Suppressor macrophage (primary cell): ENCODE measurements around the gene KRT32.
A peak's percentile ranks its signal among the peaks of the same experiment; 100 is the strongest.
"Not testable (repeated sequence)": the region's sequence is repeated elsewhere in the genome, so short reads cannot be mapped to it uniquely, and the experiment has no call there.

Experiments used
- DNase-seq, 4 experiments: peaks; one replicate each; pipeline ENCODE4 v3.0.0-alpha.2; 2020 to 2022

KRT32 gene

DNA sequence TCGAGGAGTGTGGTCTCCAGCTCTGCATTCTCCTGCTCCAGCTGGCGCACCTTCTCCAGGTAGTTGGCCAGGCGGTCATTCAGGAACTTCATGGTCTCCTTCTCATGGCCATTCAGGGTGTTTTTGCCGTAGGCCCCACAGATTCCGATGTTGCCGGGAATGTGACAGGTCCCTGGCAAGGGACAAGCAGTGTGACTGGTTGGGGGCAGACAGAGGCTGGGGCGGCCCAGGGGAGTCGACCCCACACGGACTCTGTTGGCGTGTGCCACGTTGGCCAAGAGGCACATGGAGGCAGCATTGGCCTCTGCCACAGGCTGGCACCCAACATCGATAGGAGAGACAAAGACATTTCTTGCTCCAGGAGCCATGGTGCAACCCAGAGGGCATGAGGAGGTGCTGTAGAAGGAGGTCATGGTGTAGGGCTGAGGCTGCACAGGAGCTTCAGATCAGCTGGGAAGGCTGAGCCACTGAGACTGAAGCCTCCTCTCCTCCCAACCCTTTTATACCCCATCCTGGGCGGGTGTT is 43.0 kb downstream of the KRT32 start, which contains the start of gene KRT37:
KRT37 (minus strand) TSS at position 475 of the 525 bp plus-strand sequence; CDS start at position 413, 62 bp downstream.
- DNase-seq, result no peak

- not testable (repeated sequence) for DNase-seq
These were observed 44.6 kb downstream of the KRT32 start for GRCh38 chr17:41422586-41422985.

DNA sequence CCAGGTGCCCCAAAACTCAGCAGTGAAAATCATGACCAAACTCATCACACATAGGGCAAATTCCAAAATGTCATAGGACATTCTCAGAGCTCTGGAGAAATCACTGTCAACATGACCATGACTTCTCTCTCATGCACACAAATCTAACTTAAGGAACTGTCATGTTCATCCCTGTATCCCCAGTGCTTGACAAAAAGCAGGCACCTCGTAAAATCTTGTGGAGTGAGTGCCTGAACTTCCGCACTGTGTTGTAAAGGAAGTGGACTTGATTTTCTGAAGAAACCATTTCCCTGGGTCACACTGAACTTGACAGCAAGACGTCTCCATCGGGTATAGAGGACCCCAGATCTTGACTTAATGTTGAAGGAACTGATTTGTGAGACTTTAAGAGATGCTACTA is 45.6 kb downstream of the KRT32 start:
- DNase-seq, result no peak

DNA sequence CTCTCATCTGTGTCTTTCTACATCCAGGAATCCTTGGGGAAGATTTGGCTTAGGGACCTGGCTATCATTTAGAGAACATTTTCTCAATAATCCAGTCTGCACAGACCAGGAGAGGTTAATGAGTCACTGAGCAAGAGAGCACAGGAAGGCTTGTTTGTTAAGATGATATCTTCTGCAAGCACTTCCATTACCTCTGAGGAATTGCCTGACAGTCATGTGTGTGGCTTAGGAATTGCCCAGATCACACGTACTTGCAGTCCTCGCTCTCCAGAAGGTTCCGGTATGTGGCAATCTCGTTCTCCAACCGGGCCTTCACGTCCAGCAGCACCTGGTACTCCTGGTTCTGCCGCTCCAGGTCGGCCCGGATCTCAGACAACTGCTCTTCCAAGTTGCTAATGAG is 46.1 kb downstream of the KRT32 start:
- no peak for DNase-seq

GRCh38 chr17:41420134-41420533 is 47.1 kb downstream of the KRT32 start:
- DNase-seq, result no peak

DNA sequence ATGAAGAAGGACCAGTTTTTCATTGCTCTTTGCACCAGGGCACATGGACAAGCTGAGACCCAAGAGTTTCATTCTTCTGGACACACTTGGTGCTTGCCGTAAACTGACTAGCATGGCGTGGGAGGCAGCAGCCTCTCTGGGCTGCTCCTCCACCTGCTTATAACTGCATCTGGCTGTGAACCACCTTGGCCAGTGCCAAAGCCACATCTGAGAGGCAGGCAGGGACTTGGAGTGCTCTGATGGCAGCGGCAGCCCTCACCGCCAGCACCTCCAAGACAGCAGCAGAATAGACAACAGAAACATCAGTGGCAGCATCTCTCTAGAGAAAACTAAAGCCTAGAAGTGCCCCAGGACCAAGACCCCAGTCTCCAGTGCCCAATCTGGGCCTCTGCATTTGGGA is 47.5 kb downstream of the KRT32 start:
- no peak for DNase-seq

GRCh38 chr17:41418116-41418860 is 48.9 kb downstream of the KRT32 start:
- DNase-seq, result no peak

DNA sequence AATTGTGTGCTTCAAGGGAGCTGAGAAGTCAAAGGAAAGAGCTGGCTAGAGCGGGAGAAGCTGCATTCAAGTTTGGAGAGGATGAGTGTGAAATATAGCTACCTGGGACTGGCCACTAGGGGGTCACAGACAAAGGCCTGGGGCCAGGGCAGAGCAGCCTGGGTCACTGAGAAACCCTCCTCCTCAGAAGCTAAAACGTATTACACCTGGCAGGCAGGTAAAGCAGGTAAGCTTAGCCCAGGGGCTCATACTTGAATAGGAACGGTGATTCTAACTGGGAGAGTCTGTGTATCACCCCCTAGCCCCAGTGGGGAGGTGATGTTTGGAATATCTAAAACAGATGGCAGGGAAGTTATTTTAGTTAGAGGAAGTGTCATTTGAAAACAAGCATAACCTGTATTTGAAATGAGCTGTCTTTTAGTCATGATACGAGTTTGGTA is 49.6 kb downstream of the KRT32 start:
- peak in 2 of 4 experiments; percentile 13 to 24 for DNase-seq

- no peak for DNase-seq
These were observed 50.1 kb downstream of the KRT32 start for GRCh38 chr17:41417127-41417526.

- no peak for DNase-seq
These were observed 50.7 kb downstream of the KRT32 start for GRCh38 chr17:41416479-41416878.

DNA sequence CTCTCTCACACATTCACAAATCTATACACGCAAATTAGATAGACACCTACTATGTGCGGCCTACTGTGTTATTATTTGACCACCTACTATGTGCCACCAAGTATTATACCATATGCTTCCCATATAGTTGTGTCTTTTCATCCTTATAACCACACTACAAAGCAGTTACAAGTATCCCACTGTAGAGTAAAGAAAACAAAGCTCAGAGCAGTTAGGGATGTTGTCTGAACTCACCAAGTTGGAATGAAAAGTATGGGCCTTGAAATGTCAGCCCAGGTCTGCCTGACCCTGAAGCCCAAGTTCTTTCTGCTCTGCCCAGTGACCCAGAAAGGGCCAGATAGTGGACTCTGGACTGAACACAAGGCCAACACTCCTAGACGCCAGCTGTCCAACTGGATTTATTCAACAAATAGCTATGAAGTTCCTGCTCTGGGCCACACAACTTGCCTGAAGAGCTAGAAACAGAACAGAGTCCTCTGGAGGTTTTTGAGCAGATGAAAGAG is 51.3 kb downstream of the KRT32 start:
- no peak for DNase-seq

DNA sequence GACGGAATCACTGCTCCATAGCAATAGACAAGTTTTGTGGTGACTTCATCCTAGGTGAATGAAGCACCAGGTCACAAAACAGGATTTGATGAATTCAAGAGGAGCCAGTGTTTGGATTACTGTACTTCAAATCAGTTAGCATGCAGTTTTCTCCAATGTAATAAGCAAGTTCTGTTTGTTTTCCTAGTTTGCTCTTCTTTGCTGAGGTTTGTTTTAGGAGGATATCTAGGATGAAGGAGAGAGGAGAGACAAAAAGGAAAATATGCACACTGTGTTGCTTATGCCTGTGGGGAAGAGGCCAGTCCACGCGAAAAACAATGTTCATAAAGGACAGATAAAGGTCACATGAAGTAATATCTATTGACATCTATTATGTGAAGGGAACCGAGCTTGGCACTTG is 51.8 kb downstream of the KRT32 start:
- no peak for DNase-seq

DNA sequence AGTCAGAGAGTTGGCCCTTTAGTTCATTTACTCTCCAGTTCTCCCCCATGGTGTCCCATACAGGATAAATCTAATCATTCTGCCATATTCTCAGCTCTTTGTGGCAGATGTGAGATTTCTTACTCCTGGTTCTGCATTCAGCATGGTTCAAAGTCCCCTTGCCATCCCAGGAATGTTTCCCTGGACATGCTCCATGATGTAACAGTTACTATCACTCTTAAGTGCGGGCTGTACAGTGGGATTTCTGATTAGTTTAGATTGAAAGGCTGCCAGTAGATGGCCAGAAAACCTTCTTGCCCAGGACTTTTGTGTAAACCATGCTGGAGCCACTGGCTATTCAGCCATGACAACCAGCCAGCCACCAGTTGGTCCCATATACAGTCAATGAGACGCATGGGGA is 53.2 kb downstream of the KRT32 start:
- DNase-seq, result no peak

- DNase-seq, result no peak
These were observed 53.7 kb downstream of the KRT32 start for GRCh38 chr17:41413353-41413957.

DNA sequence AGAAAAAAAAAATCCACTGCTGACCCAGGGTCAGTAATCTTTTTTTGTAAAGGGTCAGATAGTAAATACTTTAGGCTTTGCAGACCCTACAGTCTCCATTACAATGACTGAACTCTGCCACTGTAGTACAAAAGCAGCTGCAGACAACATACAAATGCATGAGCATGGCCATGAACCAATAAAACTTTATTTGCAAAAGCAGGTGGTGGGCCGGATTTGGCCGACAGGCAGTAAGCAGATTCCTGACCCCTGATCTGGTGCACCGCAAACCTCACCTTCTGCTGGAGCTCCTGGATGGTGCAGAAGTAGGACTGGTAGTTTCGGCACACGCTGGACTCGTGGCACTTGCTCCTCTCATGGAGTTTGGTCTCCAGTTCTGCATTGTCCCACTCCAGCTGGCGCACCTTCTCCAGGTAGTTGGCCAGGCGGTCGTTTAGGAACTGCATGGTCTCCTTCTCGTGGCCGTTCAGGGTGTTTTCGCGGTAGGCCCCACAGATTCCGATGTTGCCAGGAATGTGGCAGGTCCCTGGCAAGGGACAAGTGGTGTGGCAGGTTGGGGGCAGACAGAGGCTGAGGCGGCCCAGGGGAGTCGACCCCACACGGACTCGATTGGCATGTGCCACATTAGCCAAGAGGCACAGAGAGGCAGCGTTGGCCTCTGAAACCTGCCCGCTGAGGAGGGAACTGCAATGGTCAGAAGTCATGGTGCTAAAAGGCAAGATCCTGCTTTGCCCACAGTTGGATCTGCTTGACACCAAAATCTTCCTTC is 55.9 kb downstream of the KRT32 start:
- no peak for DNase-seq
